Ishikawa (cell line): Measurements from ENCODE around the gene SEC11C.

Experiments
- CEBPB ChIP-seq: IDR thresholded peaks from 2 replicates; pipeline ENCODE4 v1.6.1; 2012
- CREB1 ChIP-seq: IDR thresholded peaks from 2 replicates; pipeline ENCODE4 v1.6.1; 2012; ENCODE audit warnings: low read depth
- EGR1 ChIP-seq: IDR thresholded peaks from 2 replicates; pipeline ENCODE4 v1.6.1; 2012
- EP300 ChIP-seq: IDR thresholded peaks from 2 replicates; pipeline ENCODE4 v1.6.1; 2012; ENCODE audit warnings: borderline replicate concordance
- FOXM1 ChIP-seq: IDR thresholded peaks from 2 replicates; pipeline ENCODE4 v1.6.1; 2012; ENCODE audit warnings: low read depth, borderline replicate concordance
- NFIC ChIP-seq: IDR thresholded peaks from 2 replicates; pipeline ENCODE4 v1.6.1; 2012
- RAD21 ChIP-seq: IDR thresholded peaks from 2 replicates; pipeline ENCODE4 v1.6.1; 2012; ENCODE audit warnings: low read depth
- TAF1 ChIP-seq: IDR thresholded peaks from 2 replicates; pipeline ENCODE4 v1.6.1; 2012; ENCODE audit warnings: low read depth, mild to moderate bottlenecking
- TCF12 ChIP-seq: IDR thresholded peaks from 2 replicates; pipeline ENCODE4 v1.6.1; 2012; ENCODE audit warnings: low read depth
- TEAD4 ChIP-seq: IDR thresholded peaks from 2 replicates; pipeline ENCODE4 v1.6.1; 2012
- YY1 ChIP-seq: IDR thresholded peaks from 2 replicates; pipeline ENCODE4 v1.6.1; 2012; ENCODE audit warnings: low read depth
- ZBTB7A ChIP-seq: IDR thresholded peaks from 2 replicates; pipeline ENCODE4 v1.6.1; 2012; ENCODE audit warnings: low read depth
- TF ChIP-seq, protein P1 (sequence below): IDR thresholded peaks from 2 replicates; pipeline ENCODE4 v1.6.1; 2012
- TF ChIP-seq, protein P2 (sequence below): IDR thresholded peaks from 2 replicates; pipeline ENCODE4 v1.6.1; 2012; ENCODE audit warnings: low read depth, mild to moderate bottlenecking
- TF ChIP-seq, protein P3 (sequence below): IDR thresholded peaks from 2 replicates; pipeline ENCODE4 v1.6.1; 2012

The SEC11C gene

DNA sequence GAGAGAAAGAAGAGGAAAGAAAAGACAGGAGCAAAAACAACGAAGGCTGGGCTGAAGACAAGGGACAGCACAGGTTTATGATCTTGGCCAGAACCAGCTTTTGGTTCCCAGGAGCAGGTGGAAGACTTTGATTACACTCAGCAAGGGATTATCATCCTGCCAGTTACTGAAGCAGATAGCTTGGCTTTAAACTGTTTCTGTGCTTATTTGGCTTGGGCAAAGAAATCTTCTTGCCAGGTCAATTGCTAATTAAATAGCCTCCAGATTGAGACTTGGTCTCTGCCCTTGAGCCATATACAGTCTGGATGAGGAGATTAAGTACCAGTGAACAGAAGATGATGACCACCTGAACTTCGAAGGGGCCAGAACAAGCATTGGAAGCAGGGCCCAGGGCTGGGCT is 58.0 kb downstream of the SEC11C start:
- TF ChIP-seq, protein P1, sequence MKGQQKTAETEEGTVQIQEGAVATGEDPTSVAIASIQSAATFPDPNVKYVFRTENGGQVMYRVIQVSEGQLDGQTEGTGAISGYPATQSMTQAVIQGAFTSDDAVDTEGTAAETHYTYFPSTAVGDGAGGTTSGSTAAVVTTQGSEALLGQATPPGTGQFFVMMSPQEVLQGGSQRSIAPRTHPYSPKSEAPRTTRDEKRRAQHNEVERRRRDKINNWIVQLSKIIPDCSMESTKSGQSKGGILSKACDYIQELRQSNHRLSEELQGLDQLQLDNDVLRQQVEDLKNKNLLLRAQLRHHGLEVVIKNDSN, result no peak
- TF ChIP-seq, protein P2, sequence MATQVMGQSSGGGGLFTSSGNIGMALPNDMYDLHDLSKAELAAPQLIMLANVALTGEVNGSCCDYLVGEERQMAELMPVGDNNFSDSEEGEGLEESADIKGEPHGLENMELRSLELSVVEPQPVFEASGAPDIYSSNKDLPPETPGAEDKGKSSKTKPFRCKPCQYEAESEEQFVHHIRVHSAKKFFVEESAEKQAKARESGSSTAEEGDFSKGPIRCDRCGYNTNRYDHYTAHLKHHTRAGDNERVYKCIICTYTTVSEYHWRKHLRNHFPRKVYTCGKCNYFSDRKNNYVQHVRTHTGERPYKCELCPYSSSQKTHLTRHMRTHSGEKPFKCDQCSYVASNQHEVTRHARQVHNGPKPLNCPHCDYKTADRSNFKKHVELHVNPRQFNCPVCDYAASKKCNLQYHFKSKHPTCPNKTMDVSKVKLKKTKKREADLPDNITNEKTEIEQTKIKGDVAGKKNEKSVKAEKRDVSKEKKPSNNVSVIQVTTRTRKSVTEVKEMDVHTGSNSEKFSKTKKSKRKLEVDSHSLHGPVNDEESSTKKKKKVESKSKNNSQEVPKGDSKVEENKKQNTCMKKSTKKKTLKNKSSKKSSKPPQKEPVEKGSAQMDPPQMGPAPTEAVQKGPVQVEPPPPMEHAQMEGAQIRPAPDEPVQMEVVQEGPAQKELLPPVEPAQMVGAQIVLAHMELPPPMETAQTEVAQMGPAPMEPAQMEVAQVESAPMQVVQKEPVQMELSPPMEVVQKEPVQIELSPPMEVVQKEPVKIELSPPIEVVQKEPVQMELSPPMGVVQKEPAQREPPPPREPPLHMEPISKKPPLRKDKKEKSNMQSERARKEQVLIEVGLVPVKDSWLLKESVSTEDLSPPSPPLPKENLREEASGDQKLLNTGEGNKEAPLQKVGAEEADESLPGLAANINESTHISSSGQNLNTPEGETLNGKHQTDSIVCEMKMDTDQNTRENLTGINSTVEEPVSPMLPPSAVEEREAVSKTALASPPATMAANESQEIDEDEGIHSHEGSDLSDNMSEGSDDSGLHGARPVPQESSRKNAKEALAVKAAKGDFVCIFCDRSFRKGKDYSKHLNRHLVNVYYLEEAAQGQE, result no peak
- TF ChIP-seq TAF1 (no peak), TEAD4 (no peak), TCF12 (no peak), FOXM1 (no peak), YY1 (no peak), EP300 (no peak), RAD21 (no peak), NFIC (no peak), EGR1 (no peak), CREB1 (no peak), ZBTB7A (no peak), CEBPB (no peak)
- TF ChIP-seq, protein P3, sequence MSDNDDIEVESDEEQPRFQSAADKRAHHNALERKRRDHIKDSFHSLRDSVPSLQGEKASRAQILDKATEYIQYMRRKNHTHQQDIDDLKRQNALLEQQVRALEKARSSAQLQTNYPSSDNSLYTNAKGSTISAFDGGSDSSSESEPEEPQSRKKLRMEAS, result no peak

DNA sequence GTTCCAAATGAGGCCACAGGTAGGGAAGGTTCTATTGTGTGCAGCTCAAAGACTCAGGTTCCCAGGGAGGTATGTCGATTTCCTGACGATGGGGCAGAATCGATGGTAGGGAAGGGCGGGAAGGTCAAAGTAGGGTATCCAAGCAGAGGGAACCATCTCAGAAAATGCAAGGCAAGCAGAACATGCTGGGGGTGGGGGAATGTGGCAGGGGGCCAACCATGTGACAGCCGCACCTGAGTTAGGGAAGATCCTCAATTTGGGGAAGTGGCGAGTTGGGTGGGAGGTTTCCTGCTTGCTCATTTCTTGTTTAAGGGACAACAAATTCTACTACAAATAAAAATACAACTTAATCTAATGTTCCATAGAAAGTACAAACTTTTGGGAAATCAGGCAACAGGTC is 58.5 kb downstream of the SEC11C start:
- no peak for TF ChIP-seq YY1

DNA sequence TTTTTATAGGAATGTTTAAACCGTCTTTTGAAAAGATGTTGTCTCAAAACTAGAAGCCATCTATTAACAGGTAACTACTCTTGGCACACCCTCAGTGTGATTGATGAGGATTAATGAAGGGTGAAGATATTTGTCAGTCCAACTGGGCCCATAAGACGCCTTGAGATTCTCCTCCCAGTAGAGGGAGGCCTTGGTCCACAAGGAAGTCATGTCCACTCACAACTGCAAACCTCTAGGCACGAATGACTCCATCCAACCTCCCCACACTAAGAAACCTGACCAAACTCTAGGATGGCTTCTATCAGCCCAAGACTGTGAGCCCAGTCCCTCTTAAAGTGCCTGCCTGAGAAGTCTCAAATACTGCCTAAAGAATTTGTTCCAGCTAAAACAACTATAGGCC is 61.1 kb downstream of the SEC11C start:
- TF ChIP-seq EP300 (no peak), ZBTB7A (no peak), TAF1 (no peak), CREB1 (no peak), NFIC (no peak), YY1 (no peak), EGR1 (no peak), CEBPB (no peak), TEAD4 (no peak), FOXM1 (no peak), RAD21 (no peak; the same call in 1 of the 2 replicates)
- TF ChIP-seq, protein P3, result no peak
- TF ChIP-seq, protein P1, result no peak

DNA sequence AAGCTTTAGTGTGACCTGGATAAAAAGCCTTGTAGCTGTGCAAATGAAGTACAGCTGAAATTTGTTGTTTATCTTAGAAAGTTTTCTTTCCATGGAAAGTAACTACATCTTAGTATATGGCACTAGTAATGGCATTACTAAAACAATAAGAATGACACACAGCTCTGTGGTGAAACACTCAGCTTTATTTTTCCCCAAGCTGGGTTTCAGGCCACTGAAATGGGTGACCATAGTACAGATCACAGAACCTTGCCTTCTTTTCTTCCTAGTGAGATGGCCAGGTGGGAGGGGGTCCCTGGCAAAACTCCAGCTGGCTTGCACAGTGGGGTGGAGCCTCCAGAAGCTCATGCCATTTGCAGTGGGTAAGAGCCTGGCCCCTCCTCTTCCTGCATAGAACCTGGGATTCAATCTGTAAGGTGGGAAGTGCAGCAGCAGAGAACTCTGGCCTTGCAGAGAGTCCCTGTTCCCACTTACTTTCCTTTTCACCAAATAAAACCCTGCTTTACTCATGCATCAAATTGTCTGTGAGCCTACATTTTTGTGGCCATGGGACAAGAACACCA is 62.7 kb downstream of the SEC11C start:
- TF ChIP-seq ZBTB7A, result no peak
- no peak for TF ChIP-seq FOXM1
- TF ChIP-seq, protein P3, result no peak

DNA sequence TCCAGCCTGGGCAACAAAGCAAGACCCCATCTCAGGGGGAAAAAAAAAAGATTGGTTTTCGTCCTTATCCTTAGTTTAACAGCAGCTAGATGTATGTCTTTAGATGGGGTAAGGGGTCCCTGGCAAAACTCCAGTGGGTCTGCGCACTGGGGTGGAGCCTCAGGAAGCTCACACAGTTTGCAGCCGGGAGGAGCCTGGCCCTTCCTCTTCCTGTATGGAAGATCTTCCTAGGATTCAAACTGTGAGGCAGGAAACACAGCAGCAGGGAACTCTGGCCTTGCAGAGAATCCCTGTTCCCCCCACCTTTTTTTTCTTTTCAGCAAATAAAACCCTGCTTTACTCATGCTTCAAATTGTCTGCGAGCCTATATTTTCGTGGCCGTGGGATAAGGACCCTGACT is 67.8 kb downstream of the SEC11C start:
- TF ChIP-seq, protein P1, result no peak
- no peak for TF ChIP-seq FOXM1
- TF ChIP-seq YY1, result no peak
- no peak for TF ChIP-seq TAF1
- no peak for TF ChIP-seq TCF12
- no peak for TF ChIP-seq RAD21
